GM21526 (cell line): ENCODE results near the gene RCC1.
"Not testable (repeated sequence)": the region's sequence is repeated elsewhere in the genome, so short reads cannot be mapped to it uniquely, and the experiment has no call there.

Source experiments
- ATAC-seq: cut with Tn5 transposase; IDR thresholded peaks from one replicate; pipeline ENCODE4 v1.9.1; 2021; ENCODE audit warnings: moderate library complexity; ENCODE audit not compliant: unreplicated experiment, low FRiP score

RCC1 gene

DNA sequence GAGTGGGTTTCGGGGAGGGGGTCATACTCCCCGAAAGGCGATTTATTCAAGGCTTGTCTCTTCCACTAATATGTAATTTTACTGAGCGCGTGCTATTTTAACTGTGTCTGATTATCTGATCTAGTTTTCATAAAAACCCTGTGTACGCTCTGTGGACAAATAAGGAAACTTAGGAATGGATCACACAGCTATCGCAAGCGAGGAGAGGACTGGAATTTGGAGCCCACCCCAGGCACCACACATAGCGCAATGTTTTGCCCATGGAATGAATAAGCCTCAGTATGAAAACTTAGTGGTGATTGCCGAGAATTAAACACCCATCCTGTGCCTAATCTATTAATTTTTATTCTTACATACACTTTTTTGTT lies 76.4 kb downstream of the RCC1 start:
- no peak for ATAC-seq

DNA sequence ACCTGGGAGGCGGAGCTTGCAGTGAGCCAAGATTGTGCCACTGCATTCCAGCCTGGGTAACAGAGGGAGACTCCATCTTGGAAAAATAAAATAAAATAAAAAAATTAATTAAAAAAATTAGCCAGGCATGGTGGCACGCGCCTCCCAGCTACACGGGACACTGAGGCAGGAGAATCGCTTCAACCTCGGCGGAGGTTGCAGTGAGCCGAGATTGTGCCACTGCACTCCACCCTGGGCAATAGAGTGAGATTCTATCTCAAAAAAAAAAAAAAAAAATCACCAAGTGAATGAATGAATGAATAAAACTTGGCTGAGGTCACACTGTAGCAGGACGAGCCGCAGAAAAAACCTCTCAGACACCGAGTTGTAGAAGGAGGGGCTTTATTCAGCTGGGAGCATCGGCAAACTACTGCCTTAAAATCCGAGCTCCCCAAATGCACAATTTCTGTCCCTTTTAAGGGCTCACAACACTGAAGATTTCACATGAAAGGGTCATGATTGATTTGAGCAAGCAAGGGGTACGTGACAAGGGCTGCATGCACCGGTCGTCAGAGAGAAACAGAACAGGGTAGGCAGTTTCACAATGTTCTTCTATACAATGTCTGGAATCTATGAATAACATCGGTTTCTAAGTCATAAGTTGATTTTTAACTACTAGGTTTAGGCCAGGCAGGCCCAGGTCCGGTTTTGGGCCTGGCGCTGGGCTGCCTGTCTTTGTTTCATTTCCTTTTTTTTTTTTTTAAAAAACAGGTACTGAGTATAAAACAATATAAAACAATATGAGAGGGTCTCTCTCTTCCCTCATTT lies 80.9 kb downstream of the RCC1 start:
- ATAC-seq, result not testable (repeated sequence)
